ENCODE results near the gene LCE7A.

GRCh38 chr1:152878042-152878441, 18.2 kb downstream of the LCE7A start, which contains the start of gene SMCP:
- TF ChIP-seq CTCF (conservative IDR thresholded peaks at IDR 0.05 in 1 of 2, IDR thresholded peaks at IDR 0.05 in 1 of 2; ENCODE audit: low read depth in 1 of 2, low read length in 2 of 2) (no peak), EZH2 (IDR thresholded peaks at IDR 0.05; ENCODE audit: low read length, missing control alignments) (no peak)

Data from fibroblast of lung (primary cell).